ENCODE data around the gene MRPL20.

- TF ChIP-seq CTCF (IDR thresholded peaks at IDR 0.05) (no peak), EZH2phosphoT487 (IDR thresholded peaks at IDR 0.05) (no peak)
Observed at GRCh38 chr1:1426496-1427105, 19.5 kb upstream of the MRPL20 start.

Measured in neural progenitor cell (in vitro differentiated cells).